Lower leg skin (tissue), 4 donors: Measurements from ENCODE around the gene EVPLL. TPM values are rescaled to one million over a fixed set of nuclear protein-coding genes. Genes with fewer than 3 reads are reported as not detected.
"Not testable (repeated sequence)": the region's sequence is repeated elsewhere in the genome, so short reads cannot be mapped to it uniquely, and the experiment has no call there.

ENCODE experiments used
- DNase-seq, 2 donors: peaks; one replicate each; pipeline ENCODE4 v3.0.0-alpha.2; 2019; ENCODE audit warnings: low spot score in 2 of 2
- H3K4me3 ChIP-seq: fragments of 200-600 bp; sonication (generic); 2 replicates; pipeline ENCODE4 v1.5.1; 2017; ENCODE audit warnings: mild to moderate bottlenecking, low read depth; ENCODE audit not compliant: poor library complexity, severe bottlenecking
- POLR2A ChIP-seq, 2 donors: fragments of 450-650 bp; IDR thresholded peaks; one replicate each; pipeline ENCODE4 v1.6.1; 2016 to 2017; ENCODE audit warnings: antibody characterized with exemption in 2 of 2, mild to moderate bottlenecking in 1 of 2, moderate library complexity in 1 of 2
- WGBS, 2 donors: methylation state at CpG; one replicate each; pipeline ENCODE4 v1.1.5; 2018; 5-methylcytosine and 5-hydroxymethylcytosine counted together
- intact Hi-C: fragments of 100-400 bp; cut with DNase I; formaldehyde crosslinking; loops from one replicate; pipeline ENCODE4 v1.15.0; 2023; ENCODE audit warnings: low total_unique reads
- total RNA-seq, 4 donors: library from RNA; depleted of rRNA; stranded (reverse); fragments of >200 nt; gene quantifications; one replicate each; pipeline ENCODE4 v1.1.0, GENCODE V29; 2016
- TF ChIP-seq, protein P1 (sequence below), 3 donors: fragments of 450-650 bp; IDR thresholded peaks; one replicate each; pipeline ENCODE4 v1.5.1; 2016; ENCODE audit warnings: antibody characterized with exemption in 3 of 3, mild to moderate bottlenecking in 3 of 3, moderate library complexity in 2 of 3

Gene EVPLL
- total RNA-seq, 4 donors from 2014 or later = 4.4 to 19.9 (median 5.2) TPM

DNA sequence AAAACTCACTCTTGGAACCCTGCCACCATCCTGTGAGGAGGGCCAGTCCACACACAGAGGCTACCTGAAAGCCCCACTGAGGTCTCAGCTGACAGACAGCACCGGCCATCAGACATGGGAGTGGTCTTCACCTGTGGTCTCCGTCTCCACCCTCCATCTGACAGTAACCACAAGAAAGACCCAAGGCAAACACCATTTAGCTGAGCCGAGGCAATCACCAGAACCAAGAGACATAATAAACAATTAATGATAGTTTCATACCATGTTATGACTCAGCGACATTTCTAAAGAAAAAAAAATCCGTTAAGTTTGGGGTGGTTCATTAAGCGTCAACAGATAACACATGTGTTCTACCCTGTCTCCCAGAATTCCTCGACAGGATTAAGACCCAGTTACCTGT is 6.1 kb upstream of the EVPLL start:
- intact Hi-C loops = no loop called here
- no peak overlapping the region for H3K4me3 ChIP-seq
- 60 to 71% methylated on average over 7 of the region's 7 CpGs for WGBS, 2 donors
- no peak for DNase-seq
- TF ChIP-seq, protein P1, sequence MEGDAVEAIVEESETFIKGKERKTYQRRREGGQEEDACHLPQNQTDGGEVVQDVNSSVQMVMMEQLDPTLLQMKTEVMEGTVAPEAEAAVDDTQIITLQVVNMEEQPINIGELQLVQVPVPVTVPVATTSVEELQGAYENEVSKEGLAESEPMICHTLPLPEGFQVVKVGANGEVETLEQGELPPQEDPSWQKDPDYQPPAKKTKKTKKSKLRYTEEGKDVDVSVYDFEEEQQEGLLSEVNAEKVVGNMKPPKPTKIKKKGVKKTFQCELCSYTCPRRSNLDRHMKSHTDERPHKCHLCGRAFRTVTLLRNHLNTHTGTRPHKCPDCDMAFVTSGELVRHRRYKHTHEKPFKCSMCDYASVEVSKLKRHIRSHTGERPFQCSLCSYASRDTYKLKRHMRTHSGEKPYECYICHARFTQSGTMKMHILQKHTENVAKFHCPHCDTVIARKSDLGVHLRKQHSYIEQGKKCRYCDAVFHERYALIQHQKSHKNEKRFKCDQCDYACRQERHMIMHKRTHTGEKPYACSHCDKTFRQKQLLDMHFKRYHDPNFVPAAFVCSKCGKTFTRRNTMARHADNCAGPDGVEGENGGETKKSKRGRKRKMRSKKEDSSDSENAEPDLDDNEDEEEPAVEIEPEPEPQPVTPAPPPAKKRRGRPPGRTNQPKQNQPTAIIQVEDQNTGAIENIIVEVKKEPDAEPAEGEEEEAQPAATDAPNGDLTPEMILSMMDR (IDR thresholded peaks at IDR 0.05) = no peak
- no peak for TF ChIP-seq POLR2A (IDR thresholded peaks at IDR 0.05)

DNA sequence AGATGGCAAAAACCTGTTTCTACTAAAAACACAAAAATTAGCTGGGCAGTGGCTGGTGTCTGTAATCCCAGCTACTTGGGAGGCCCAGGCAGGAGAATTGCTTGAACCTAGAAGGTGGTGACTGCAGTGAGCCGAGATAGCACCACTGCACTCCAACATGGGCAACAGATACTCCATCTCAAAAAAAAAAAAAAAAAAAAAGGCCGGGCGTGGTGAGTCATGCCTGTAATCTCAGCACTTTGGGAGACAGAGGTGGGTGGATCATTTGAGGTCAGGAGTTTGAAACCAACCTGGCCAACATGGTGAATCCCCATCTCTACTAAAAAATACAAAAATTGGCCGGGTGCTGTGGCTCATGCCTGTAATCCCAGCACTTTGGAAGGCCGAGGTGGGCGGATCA is 4.4 kb upstream of the EVPLL start:
- WGBS, 2 donors = 68 to 70% methylated on average over 6 of the region's 6 CpGs
- DNase-seq, intact Hi-C loops, H3K4me3 ChIP-seq: not testable (repeated sequence)

DNA sequence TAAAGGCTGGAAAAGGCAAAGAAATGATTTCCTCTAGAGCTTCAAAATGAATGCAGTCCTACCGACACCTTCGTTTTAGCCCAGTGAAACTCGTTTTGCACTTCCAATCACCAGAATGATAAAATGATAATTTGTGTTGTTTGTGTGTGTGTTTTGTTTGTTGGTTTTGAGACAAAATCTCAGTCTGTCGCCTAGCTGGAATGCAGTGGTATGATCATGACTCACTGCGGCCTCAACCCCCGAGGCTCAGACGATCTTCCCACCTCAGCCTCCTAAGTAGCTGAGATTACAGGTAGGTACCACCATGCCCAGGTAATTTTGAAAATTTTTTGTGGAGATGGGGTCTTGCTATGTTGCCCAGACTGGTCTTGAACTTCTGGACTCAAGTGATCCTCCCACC is 3.4 kb upstream of the EVPLL start:
- intact Hi-C loops = no loop called here
- 81 to 82% methylated on average over 7 of the region's 7 CpGs for WGBS, 2 donors
- DNase-seq = no peak
- H3K4me3 ChIP-seq = no peak overlapping the region
- no peak for TF ChIP-seq POLR2A (IDR thresholded peaks at IDR 0.05)
- TF ChIP-seq, protein P1 (IDR thresholded peaks at IDR 0.05) = no peak

DNA sequence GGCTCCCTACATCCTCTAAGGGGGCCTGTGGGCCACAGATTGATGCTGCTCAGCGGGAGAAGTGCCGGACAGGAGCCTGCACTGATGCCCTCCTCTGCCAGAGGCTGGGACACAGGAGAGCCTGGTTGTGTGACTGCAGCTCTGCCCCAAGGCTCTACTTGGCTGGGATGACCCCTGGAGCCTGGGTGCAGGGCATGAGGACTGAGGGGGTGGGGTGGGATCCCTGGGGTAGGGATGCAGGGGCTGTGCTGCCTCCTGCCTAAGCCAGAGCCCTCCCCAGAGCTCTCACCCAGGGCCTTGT is 577 bp downstream of the EVPLL start:
- DNase-seq = no peak
- H3K4me3 ChIP-seq = no peak overlapping the region
- no peak for TF ChIP-seq POLR2A (IDR thresholded peaks at IDR 0.05)
- TF ChIP-seq, protein P1 (IDR thresholded peaks at IDR 0.05) = no peak
- 70 to 76% methylated on average over 2 of the region's 2 CpGs for whole genome bisulfite sequencing, 2 donors
- intact Hi-C loops = no loop called here

DNA sequence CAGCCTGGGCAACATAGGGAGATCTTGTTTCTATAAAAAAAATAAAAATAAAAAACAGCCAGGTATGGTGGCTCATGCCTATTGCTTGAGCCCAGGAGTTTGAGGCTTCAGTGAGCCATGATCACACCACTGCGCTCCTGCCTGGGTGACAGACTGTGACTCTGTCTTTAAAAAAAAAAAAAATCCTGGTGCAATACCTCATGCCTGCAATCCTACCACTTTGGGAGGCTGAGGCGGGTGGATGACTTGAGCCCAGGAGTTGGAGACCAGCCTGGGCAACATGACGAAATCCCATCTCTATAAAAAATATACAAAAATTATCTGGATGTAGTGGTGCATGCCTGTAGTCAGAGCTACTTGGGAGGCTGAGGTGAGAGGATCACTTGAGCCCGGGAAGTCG is 1.0 kb downstream of the EVPLL start:
- intact Hi-C loops, DNase-seq, H3K4me3 ChIP-seq: not testable (repeated sequence)
- WGBS, 2 donors = 64 to 66% methylated on average over 5 of the region's 5 CpGs

DNA sequence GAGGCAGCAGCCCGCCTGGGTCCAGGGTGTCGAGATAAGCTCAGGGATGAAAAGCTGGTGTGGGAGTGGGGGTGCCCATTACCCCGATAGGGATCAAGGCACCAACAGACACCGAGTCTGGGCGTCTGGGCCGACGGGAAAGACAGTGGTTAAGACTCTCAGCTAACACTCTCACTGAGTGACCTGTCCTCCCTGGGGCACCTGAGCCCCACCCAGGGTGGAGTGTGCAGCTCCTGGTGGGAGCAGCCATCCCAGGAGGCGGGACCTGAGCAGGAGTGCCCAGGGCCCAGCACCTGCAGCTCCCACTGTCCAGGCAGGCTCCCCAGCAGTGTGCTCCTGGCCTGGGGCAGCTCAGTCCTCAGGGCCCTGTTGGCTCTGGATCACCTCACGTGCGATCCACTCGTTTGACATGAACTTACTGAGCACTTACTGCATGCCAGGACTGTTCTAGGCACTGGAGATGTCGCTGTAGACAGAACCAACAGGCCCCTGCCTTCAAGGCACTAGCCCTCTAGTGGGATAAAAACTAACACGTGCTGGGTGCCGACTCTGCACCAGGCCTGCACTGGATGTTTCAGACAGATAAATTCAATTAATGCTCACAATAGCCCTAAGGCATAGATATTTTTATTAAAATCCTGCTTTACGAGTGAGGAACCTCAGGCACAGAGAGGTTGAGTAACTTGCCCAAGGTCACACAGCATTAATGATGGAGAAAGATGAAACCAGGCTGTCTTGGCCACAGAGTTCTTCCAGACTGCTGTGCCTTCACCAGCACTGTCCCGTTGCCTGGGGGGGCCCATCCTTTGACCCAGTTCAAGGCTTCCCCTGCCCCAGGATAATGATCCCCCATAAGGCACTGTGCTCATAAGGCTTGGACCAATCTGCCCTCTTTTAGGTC is 1.9 kb downstream of the EVPLL start:
- no peak for TF ChIP-seq POLR2A (IDR thresholded peaks at IDR 0.05)
- TF ChIP-seq, protein P1 (IDR thresholded peaks at IDR 0.05) = no peak
- intact Hi-C loops = no loop called here
- WGBS, 2 donors = 56 to 68% methylated on average over 11 to 16 of the region's 16 CpGs
- DNase-seq = no peak
- H3K4me3 ChIP-seq = no peak overlapping the region
